Inflammatory macrophage treated with lipopolysaccharide for 4 hours (primary cell): ENCODE data around the gene POU2AF3.

Experiments used
- DNase-seq: peaks from one replicate; pipeline ENCODE4 v3.0.0-alpha.2; 2020

Gene POU2AF3

DNA sequence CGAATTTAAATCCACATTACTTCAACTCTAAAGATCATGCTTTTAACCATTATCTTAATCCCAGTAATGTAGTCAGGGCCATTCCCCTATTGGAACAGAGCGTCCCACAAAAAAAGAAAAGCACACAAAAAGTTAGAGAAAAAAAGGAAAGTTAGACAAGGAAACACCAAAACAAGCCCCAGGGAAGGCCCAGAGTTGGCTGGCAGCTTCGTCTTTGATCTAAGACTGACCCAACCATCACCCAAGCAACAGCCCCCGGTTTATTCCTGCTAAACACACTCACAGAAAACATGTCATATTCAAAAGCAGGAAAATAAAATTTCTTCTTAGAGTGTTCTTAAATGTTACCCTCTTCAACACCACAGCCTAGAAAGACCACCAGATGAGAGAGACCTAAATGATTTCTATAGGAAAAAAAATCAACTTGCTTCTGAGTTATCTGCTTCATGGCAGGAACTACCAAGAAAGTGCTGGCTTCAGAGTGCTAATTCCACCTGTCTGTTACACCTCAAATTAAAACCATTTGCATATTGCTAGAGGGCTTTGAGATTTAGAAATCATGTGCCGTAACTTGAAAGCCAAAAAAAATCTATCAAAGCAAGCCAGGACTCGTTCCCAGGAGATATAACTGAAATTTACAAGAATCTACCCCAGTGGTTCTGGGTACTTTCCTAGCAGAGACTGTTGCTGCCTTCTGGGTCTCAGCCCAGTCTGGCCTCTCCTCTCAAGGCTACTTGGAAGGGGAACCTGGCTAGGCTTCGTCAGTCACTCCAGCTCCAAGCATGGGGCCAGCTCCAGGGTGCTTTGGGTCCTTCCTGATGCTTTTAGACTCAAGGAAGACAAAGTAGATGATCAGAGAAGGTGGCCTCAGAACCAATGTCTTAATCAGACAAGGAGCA, 31.2 kb downstream of the POU2AF3 start:
- DNase-seq, result no peak

DNA sequence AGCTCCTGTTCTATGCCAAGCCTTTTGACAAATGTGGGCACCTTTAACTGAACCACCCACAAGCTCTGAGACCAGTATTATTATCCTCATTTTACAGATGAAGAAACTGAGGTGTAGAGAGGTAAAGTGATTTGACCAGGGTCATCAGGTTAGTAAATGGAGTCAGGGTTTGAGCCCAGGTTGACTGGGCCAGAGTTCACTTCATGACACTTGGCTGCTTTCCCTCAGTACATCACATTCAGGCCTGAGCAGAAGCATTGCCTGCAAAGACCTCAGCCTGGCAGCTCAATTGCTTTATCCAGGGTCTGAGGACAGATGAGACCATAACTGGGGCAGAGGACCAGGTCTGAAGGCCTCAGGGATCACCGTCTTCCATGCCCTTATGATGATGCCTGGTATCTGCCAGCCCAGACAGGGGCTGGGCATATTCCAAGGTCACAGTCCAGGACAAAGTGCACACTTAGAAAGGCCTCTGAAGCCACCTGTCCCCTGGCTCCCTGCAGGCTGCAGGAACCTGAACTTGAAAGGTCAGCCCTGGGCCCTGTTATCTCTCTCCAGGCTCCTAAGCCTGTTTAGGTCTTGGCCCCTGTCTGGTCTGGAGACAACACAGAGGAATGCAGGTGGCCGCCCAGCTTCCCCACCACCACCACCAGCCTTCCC, 32.0 kb downstream of the POU2AF3 start:
- DNase-seq, result no peak

DNA sequence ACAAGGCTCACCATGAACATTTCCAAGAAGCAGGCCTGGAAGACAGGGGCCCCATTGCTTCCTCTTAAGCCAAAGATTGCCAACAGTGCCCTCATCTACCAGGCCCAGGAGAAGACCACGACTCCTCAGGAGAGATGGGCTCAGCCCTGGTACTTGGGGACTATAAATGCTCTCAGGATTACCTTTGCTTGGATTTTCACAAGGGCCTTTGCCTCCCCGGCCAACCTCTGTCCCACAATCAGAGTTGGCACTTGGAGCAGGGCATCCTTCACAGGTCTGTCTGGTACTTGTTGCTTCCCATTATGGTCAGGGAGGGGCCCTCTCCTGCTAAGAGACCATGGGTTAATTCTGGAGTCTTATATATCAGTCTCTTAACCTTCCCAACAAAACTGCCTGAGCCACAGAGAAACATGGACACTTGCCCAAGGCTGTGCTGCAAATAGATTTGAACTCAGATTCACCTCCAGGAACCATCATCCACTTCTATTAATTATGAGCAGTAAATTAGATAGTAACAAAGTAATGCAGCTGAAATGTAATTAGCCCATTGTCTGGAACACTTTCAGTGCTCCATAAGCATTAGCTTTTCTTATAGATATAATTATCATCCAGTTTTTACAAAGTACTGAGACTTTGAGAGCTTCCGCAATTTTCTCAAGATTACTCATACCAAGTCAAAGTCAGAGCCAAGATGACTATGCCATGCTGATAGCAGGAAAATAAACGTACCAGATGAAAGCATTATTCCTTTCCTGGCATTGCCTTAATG, 33.5 kb downstream of the POU2AF3 start:
- no peak for DNase-seq

DNA sequence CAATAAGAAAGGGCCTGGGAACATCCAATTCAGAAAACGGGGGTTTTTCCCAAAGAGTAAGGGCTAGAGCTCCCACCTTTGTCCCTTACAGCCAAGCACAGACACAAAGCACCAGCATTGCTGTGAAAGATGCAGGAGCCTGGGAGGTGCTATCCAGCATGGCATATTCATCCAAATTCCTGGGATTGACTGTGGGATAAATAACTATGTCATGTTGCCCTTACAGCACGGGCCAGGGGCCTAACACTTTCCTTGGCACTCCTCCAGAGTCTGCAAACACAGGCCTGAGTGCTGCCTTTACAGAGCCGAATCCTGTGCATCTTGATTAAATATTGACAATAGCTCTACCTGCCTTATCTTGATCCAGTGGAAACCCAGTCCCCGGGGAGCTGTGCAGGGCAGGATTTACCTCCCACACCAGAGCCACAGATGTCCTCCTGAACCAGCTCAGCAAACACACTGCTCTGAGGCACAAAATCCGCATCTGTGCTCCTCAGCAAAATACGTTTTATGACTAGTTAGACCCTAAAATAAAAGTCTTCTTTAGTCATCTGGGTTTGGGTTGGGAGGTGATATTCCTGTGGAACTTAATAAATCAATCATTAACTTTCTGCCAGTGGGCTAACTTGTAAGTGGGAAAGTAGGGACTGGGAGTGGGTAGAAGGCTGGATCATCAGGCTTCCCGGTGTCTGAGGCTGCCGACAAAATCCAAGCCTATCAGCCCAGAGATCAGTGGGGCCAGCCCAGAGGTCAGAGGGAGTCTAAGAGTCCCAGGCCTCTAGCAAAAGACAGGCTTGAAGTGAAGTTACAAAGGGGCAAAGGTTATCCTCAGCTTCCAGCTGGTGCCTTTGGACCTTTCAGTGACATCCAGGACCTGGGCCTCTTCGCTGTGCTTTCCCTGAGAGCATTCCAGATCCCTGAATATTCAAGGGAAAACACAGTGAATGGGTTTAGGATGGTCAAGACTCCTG, 36.5 kb downstream of the POU2AF3 start:
- no peak for DNase-seq

- no peak for DNase-seq
These were observed 37.2 kb downstream of the POU2AF3 start for GRCh38 chr11:111335549-111335948.

DNA sequence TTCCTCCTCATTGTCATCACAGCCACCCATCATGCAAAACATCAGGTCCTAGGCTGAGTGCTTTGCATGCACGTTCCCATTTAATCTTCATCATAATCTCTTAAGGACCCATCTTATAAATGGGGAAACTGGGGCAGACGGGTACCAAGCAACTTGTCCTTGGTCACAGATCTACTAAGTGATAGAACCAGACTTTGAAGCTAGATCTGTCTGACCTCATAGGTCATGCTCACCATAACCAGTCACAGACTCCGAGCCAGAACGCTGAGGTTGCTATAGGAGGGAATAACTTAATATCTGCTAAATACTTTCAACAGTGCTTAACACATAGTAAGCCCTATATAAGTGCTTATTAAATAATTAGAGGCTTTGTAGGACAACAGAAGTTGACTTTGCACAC, 37.7 kb downstream of the POU2AF3 start:
- DNase-seq, result no peak

- no peak for DNase-seq
These were observed 38.4 kb downstream of the POU2AF3 start for GRCh38 chr11:111336582-111337256.

DNA sequence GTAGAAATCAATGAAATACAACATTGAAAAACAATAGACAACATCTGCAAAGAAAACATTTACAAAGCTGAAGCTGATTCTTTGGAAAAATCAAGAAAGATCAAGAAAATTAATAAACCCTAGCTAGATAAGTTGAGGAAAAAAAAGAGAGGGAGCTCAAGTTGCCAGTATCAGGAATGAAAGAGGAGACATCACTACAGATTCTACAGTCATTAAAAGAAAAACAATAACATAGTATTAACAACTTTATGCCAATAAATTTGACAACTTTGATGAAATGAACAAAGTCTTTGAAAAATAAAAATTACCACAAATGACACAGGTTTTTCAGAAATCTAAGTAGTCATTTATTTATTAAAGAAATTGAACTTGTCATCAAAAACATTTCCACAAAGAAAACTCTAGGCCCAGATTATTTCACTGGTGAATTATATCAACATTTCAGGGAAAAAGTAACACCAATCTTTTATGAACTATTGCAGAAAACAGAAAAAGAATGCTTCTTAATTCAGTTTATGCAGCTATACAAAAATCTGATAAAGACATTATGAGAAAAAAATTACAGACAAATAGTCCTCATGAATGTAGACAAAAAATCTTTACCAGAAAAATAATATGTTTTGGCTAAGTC, 41.5 kb downstream of the POU2AF3 start:
- DNase-seq, result no peak

DNA sequence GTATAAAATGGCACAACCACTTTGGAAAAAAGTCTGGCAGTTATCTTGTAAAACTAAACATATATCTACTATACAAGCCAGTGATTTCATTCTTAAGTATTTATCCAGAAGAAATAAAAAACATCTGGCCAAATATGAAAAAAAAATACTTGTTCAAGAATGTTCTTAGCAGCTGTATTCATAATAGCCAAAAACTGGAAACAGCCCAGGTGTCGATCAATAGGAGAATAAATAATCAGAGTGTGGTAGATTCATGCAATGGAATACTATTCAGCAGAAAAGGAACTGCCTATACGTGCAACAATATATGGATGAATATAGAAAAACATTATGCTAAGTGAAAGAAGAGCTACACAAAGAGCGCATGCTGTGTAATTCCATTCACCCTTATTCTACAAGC, 44.0 kb downstream of the POU2AF3 start:
- no peak for DNase-seq

DNA sequence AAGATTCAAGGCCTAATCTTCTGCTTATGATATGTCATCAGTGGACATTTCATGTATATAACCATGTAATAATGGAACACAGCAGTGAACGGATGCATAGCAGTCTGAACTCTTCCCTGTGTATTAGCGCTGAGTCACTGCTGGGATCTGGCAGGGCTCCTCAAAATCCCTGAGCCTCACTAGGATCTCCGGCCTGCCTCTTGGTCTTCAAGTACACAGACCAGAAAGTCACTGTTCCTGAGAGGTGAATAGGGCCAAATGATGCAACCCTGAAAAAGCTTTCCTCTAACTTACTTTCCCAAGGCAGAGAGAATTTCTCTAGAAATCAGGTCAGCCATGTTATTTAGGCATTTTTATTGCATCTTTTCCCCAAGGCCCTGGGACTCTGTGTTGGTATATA, 45.7 kb downstream of the POU2AF3 start:
- DNase-seq, result no peak

GRCh38 chr11:111347002-111347722, 48.8 kb downstream of the POU2AF3 start:
- no peak for DNase-seq

DNA sequence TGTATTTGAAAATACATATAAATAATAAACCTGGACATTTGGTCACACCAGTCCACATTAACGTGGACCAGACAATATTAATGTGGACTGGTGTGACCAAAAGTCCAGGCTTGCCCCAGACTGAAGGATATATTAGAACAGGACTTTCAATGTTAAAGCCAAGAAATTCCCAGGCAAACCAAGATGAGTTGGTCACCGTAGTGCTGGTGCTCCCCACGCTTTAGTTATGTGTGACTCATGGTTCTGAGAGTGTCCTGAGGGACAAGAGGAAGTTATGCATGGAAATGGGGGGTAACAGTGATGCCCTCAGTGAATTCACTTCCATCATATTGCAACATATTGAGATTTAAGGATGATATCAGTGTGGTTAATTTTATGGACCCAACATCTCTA, 49.4 kb downstream of the POU2AF3 start:
- DNase-seq, result peak; percentile 33

DNA sequence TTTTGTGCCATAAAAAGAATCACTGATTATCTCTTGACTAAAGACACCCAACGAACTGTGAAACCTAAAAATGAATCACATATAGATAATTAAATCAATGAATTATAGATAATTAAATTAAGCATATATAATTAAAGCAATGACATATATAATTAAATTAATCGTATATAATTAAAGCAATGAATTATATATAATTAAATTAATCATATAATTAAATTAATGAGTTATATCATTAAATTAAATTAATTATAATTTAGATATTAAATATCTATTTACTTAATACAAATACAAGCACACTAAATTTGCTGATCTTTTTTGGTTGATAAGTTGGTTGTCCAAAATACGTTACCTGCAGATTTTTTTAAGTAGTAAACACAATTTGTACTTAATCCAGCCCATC, 49.8 kb downstream of the POU2AF3 start:
- DNase-seq, result no peak

DNA sequence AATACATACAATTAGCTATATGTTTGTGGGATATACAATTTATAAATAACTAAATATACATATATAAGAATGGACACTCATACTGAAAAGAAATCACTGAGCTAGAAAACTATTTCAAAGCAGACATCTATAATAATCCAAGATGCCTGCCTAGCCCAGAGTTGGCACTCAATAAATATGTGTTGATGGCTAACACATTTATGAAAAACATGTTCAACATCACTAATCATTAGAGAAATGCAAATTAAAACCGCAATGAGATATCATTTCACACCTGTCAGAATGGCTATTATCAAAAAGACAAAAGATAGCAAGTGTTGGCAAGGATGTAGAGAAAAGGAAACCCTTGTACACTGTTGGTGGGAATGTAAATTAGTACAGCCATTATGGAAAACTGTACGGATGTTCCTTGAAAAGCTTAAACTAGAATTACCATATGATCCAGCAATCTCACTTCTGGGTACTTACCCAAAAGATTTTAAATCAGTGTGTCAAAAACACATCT, 50.9 kb downstream of the POU2AF3 start:
- no peak for DNase-seq

GRCh38 chr11:111350811-111351210, 52.5 kb downstream of the POU2AF3 start:
- DNase-seq, result no peak

GRCh38 chr11:111351374-111352055, 53.2 kb downstream of the POU2AF3 start:
- no peak for DNase-seq

DNA sequence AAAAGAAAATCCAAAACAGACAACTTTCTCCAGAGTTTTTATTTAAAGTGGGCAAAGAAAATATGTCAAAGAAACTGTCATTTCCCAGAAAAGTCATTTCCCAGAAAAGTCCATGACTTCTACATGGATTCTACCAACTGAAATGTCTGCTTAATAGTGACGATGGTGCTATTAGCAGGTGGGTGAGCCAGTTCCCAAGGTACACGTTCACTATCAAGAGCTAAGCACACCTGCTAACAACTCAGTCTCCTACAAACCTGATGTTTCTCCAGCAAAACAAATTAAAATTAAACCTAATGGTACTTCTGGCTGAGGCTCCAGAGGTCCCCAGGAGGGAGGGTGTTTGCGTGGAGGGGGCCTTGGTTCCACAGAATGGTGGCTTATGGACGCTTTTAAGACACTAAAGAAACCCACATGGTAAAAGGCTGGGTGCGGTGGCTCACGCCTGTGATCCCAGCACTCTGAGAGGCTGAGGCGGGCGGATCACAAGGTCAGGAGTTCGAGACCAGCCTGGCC, 53.9 kb downstream of the POU2AF3 start:
- DNase-seq, result no peak

GRCh38 chr11:111352935-111353710, 54.8 kb downstream of the POU2AF3 start:
- DNase-seq, result no peak
